C4-2B (cell line): ENCODE measurements around the gene SOS2.

Experiments used
- CTCF ChIP-seq: fragments of 450-650 bp; conservative IDR thresholded peaks from 2 replicates; pipeline ENCODE4 v1.5.1; 2017; ENCODE audit warnings: mild to moderate bottlenecking
- ZFX ChIP-seq: fragments of 450-650 bp; IDR thresholded peaks from 2 replicates; pipeline ENCODE4 v1.6.1; 2017

DNA sequence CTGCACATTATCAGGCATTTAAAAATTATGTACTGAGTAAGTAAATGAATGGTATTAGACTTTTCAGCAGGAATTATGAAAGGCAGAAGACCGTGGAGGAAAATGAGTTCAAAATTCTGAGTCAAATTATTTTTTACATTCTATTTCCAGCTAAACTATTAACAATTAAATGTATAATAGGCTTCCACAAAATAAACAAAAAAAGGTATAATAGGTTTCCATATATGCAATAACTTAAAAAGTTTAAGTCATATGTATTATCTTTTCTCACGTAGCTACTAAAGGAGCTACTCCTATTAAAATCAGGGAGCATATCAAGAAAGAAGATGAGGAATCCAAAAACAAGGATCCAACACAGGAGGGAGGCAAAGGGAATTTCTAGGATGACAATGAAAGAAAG lies 103.6 kb downstream of the SOS2 start:
- no peak for TF ChIP-seq CTCF
- no peak for TF ChIP-seq ZFX
